Cerebellar cortex (tissue), 1 donor: ENCODE data around the gene GYS2.

Experiments used
- DNase-seq: peaks from one replicate; pipeline ENCODE4 v3.0.0-alpha.2; 2015; ENCODE audit warnings: low spot score

Gene GYS2

GRCh38 chr12:21502872-21503271 is 101.8 kb downstream of the GYS2 start:
- DNase-seq, result no peak

- DNase-seq, result peak; percentile 38
Observed at GRCh38 chr12:21502164-21502496, 102.5 kb downstream of the GYS2 start.

- peak; percentile 99 for DNase-seq
Observed at GRCh38 chr12:21501258-21502163, 103.1 kb downstream of the GYS2 start, which contains the start of the genes GOLT1B and RECQL. TSS of gene GOLT1B (plus strand) at chr12:21501789. CDS start at chr12:21501924, 135 bp downstream. TSS of gene RECQL (minus strand) at chr12:21501635. CDS start at chr12:21499570, 2,065 bp downstream.

- peak; percentile 4 for DNase-seq
Observed at GRCh38 chr12:21500786-21501257, 103.8 kb downstream of the GYS2 start.

GRCh38 chr12:21499765-21500164 is 104.9 kb downstream of the GYS2 start:
- no peak for DNase-seq
